Left renal pelvis (tissue), 4 donors: ENCODE results near the gene CACNA1F. TPM values are rescaled to one million over a fixed set of nuclear protein-coding genes. Genes with fewer than 3 reads are reported as not detected.

ENCODE experiments used
- DNase-seq, 4 donors: peaks; one replicate each; pipeline ENCODE4 v3.0.0-alpha.2; 2013; ENCODE audit warnings: low read depth in 4 of 4, low spot score in 3 of 4
- polyA plus RNA-seq, 4 donors: library from polyadenylated mRNA; unstranded; fragments of 120-200 nt; gene quantifications; one replicate each; pipeline ENCODE4 v1.2.1, GENCODE V29; 2013; ENCODE audit not compliant: insufficient read length in 4 of 4

Gene CACNA1F
- polyA plus RNA-seq, 4 donors = 0.03 to 0.70 (median 0.11) TPM

DNA sequence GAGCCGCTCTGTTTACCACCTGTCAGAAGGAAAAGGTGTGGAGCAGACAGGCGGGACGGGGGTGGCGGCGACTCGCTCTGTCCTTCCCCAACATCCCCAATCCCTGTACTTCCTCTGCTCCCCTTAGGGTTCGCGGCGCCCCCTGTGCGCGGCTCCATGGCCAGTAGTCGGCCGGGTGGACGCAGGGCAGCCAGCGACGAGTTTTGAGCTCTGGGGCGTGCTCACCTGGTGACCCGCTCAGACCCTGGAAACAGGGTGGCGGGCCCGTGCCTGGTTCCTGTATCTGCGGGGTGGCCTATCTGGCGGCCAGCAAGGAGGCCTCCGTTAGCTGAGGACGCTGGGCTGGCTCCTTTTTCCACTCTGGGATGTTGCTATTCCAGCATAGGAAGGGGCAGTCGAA is 75.9 kb downstream of the CACNA1F start:
- DNase-seq = no peak

GRCh38 chrX:49155900-49156837 is 77.0 kb downstream of the CACNA1F start:
- peak in 2 of 4 donors; percentile 60 to 65 for DNase-seq

GRCh38 chrX:49155243-49155899 is 77.8 kb downstream of the CACNA1F start:
- no peak for DNase-seq

Other genes starting within 250 kb of the CACNA1F start
- 10 to 100 TPM; 40.3 to 72.8 (median 55.5) TPM for gene GRIPAP1, start 231.1 kb downstream of the CACNA1F start, polyA plus RNA-seq
- 10 to 100 TPM; 26.8 to 38.4 (median 34.1) TPM for gene TFE3, start 190.0 kb downstream of the CACNA1F start, polyA plus RNA-seq
- gene CCDC120, start 174.3 kb downstream of the CACNA1F start, polyA plus RNA-seq = 10 to 100 TPM in 3 of 4 donors, 1 to 10 TPM in 1; 9.5 to 16.5 (median 11.1) TPM
- gene PRAF2, start 159.3 kb downstream of the CACNA1F start, polyA plus RNA-seq = 10 to 100 TPM; 37.7 to 54.3 (median 42.0) TPM
- gene WDR45, start 153.5 kb downstream of the CACNA1F start, polyA plus RNA-seq = 10 to 100 TPM; 48.4 to 61.6 (median 55.6) TPM
- 10 to 100 TPM; 20.5 to 25.1 (median 23.1) TPM for gene GPKOW, start 109.6 kb downstream of the CACNA1F start, polyA plus RNA-seq
- gene MAGIX, start 70.6 kb downstream of the CACNA1F start, polyA plus RNA-seq = 1 to 10 TPM; 3.5 to 8.5 (median 4.0) TPM
- gene PLP2, start 61.4 kb downstream of the CACNA1F start, polyA plus RNA-seq = 10 to 100 TPM; 14.8 to 42.3 (median 37.5) TPM
- 1 to 10 TPM; 2.5 to 6.2 (median 4.6) TPM for gene PRICKLE3, start 47.0 kb downstream of the CACNA1F start, polyA plus RNA-seq
- gene SYP, start 33.1 kb downstream of the CACNA1F start, polyA plus RNA-seq = 1 to 10 TPM; 2.5 to 3.9 (median 3.0) TPM
- gene CCDC22, start 2.1 kb upstream of the CACNA1F start, polyA plus RNA-seq = 10 to 100 TPM; 11.2 to 22.5 (median 16.7) TPM
- under 1 TPM; 0.66 to 0.85 (median 0.79) TPM for gene FOXP3, start 31.4 kb upstream of the CACNA1F start, polyA plus RNA-seq
- 10 to 100 TPM in 1 of 4 donors, 1 to 10 TPM in 3; 4.8 to 11.5 (median 5.0) TPM for gene PPP1R3F, start 36.5 kb upstream of the CACNA1F start, polyA plus RNA-seq
- gene GAGE10, start 70.3 kb upstream of the CACNA1F start, polyA plus RNA-seq = not detected
- not detected for gene GAGE12J, start 88.7 kb upstream of the CACNA1F start, polyA plus RNA-seq
- gene GAGE13, start 98.2 kb upstream of the CACNA1F start, polyA plus RNA-seq = under 1 TPM in 1 of 4 donors, not detected in 3; 0.99 TPM